ENCODE measurements around the gene CCDC74B.

DNA sequence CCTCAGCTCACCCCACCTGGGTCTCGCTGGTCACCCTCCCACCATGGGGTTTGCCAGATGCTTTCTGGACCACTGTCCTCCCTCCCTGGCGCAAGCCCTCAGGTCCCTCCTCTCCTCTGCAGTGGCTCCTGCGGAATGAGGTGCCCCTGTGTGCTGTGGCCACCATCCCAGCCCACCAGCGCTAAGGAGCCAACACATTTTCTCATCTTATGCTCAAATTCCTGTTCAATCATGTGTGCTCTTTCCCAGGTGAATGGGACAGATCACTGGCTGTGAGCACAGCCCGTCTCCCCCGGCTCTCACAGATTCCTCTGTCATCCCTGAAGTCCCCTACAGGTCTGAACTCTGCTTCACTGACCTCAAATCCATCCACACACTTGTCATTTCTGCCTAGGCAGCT is 15.2 kb upstream of the CCDC74B start:
- TF ChIP-seq CTCF (IDR thresholded peaks at IDR 0.05; ENCODE audit: low read depth, low read length, missing input control) (no peak), YY1 (IDR thresholded peaks at IDR 0.05) (no peak), ZBTB33 (IDR thresholded peaks at IDR 0.05) (no peak), RXRA (IDR thresholded peaks at IDR 0.05) (no peak), RAD21 (IDR thresholded peaks at IDR 0.05) (no peak), REST (IDR thresholded peaks at IDR 0.05) (no peak), EGR1 (IDR thresholded peaks at IDR 0.05; ENCODE audit: low read depth in 2 of 2) (no peak), JUND (IDR thresholded peaks at IDR 0.05) (no peak), SP1 (IDR thresholded peaks at IDR 0.05) (no peak)
- TF ChIP-seq, protein P1, sequence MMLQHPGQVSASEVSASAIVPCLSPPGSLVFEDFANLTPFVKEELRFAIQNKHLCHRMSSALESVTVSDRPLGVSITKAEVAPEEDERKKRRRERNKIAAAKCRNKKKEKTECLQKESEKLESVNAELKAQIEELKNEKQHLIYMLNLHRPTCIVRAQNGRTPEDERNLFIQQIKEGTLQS (IDR thresholded peaks at IDR 0.05): no peak
- TF ChIP-seq, protein P2, sequence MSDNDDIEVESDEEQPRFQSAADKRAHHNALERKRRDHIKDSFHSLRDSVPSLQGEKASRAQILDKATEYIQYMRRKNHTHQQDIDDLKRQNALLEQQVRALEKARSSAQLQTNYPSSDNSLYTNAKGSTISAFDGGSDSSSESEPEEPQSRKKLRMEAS (IDR thresholded peaks at IDR 0.05): no peak
